K562 (cell line): ENCODE measurements around the gene TSGA10IP. TPM values are rescaled to one million over a fixed set of nuclear protein-coding genes. Genes with fewer than 3 reads are reported as not detected.

Source experiments
- BCOR ChIP-seq: fragments of 450-650 bp; IDR thresholded peaks from 2 replicates; pipeline ENCODE4 v1.6.1; 2016
- CBX8 ChIP-seq: fragments of 200-600 bp; sonication (generic); IDR thresholded peaks from 2 replicates; pipeline ENCODE4 v1.6.1; 2012; ENCODE audit warnings: borderline replicate concordance, mixed run types, low read depth, mild to moderate bottlenecking, moderate library complexity, mixed read lengths, low read length, control low read depth, inconsistent platforms; ENCODE audit not compliant: poor library complexity, severe bottlenecking; ENCODE audit errors: extremely low read depth
- CEBPG ChIP-seq, 3 experiments: fragments of 200-800 bp in 1 of 3; sonication (Bioruptor generic) in 1 of 3; sonication (generic) in 1 of 3; formaldehyde crosslinking in 1 of 3; IDR thresholded peaks in 2 of 3; conservative IDR thresholded peaks in 1 of 3; 2 replicates each; pipeline versions ENCODE4 v1.6.1 to v1.8.0; 2016 to 2022; ENCODE audit warnings: missing compliant biosample characterization in 2 of 3, missing genetic modification characterization in 2 of 3, mild to moderate bottlenecking in 1 of 3, missing genetic modification reagents in 1 of 3
- E2F1 ChIP-seq: sonication (generic); formaldehyde crosslinking; IDR thresholded peaks from 2 replicates; pipeline ENCODE4 v1.8.1; 2023; ENCODE audit warnings: mild to moderate bottlenecking, missing genetic modification reagents, moderate library complexity
- FOXJ3 ChIP-seq: sonication (generic); formaldehyde crosslinking; IDR thresholded peaks from 2 replicates; pipeline ENCODE4 v1.4.0; 2020; ENCODE audit warnings: mild to moderate bottlenecking, missing genetic modification reagents
- HMGN3 ChIP-seq: IDR thresholded peaks from 2 replicates; pipeline ENCODE4 v1.6.1; 2011; ENCODE audit warnings: borderline replicate concordance, low read depth, mild to moderate bottlenecking, mixed read lengths, low read length; ENCODE audit not compliant: insufficient read length; ENCODE audit errors: extremely low read depth
- HNRNPL ChIP-seq: fragments of 200-400 bp; formaldehyde crosslinking; IDR thresholded peaks from 2 replicates; pipeline ENCODE4 v1.6.1; 2017; ENCODE audit warnings: low read depth, mild to moderate bottlenecking, low read length
- NBN ChIP-seq: fragments of 450-650 bp; IDR thresholded peaks from 2 replicates; pipeline ENCODE4 v1.6.1; 2016; ENCODE audit warnings: low read depth, mild to moderate bottlenecking
- NR4A1 ChIP-seq, 2 experiments: fragments of 250-450 bp in 1 of 2; fragments of 450-650 bp in 1 of 2; sonication (Bioruptor Pico) in 1 of 2; IDR thresholded peaks; 2 replicates each; pipeline versions ENCODE4 v1.4.0 to v1.6.1; 2016 to 2020; ENCODE audit warnings: mild to moderate bottlenecking in 2 of 2, missing compliant biosample characterization in 1 of 2, missing genetic modification characterization in 1 of 2, moderate library complexity in 1 of 2
- PHB2 ChIP-seq: fragments of 450-650 bp; IDR thresholded peaks from 2 replicates; pipeline ENCODE4 v1.6.1; 2017; ENCODE audit warnings: low read depth
- RAD21 ChIP-seq, 2 experiments: fragments of 250-450 bp in 1 of 2; fragments of 450-650 bp in 1 of 2; sonication (Bioruptor Pico) in 1 of 2; formaldehyde crosslinking in 1 of 2; IDR thresholded peaks in 1 of 2; conservative IDR thresholded peaks in 1 of 2; 2 replicates each; pipeline versions ENCODE4 v1.4.0 to v1.8.0; 2020 to 2022; ENCODE audit warnings: mild to moderate bottlenecking in 2 of 2, moderate library complexity in 1 of 2
- TAF1 ChIP-seq: IDR thresholded peaks from 2 replicates; pipeline ENCODE4 v1.6.1; 2011; ENCODE audit warnings: mild to moderate bottlenecking, low read length, moderate library complexity; ENCODE audit not compliant: insufficient read depth, control insufficient read depth, severe bottlenecking; ENCODE audit errors: extremely low read depth
- ZBED1 ChIP-seq: IDR thresholded peaks from 2 replicates; pipeline ENCODE4 v1.6.1; 2014
- ZFX ChIP-seq: sonication (generic); formaldehyde crosslinking; IDR thresholded peaks from 2 replicates; pipeline ENCODE4 v1.8.0; 2022; ENCODE audit warnings: mild to moderate bottlenecking, missing genetic modification reagents, moderate library complexity
- ZNF124 ChIP-seq: sonication (generic); formaldehyde crosslinking; IDR thresholded peaks from 2 replicates; pipeline ENCODE4 v1.8.1; 2022; ENCODE audit warnings: missing genetic modification reagents
- ZNF197 ChIP-seq: fragments of 200-800 bp; sonication (Bioruptor generic); IDR thresholded peaks from 2 replicates; pipeline ENCODE4 v1.6.1; 2016; ENCODE audit warnings: low read depth, missing genetic modification characterization, missing compliant biosample characterization
- ZNF384 ChIP-seq: IDR thresholded peaks from 2 replicates; pipeline ENCODE4 v1.6.1; 2012; ENCODE audit warnings: low read depth, low read length, improper control_type of control experiment
- ZNF395 ChIP-seq: fragments of 200-800 bp; sonication (Bioruptor generic); IDR thresholded peaks from 2 replicates; pipeline ENCODE4 v1.6.1; 2017; ENCODE audit warnings: missing genetic modification characterization, missing compliant biosample characterization
- ZNF785 ChIP-seq: fragments of 250-450 bp; sonication (Bioruptor Pico); IDR thresholded peaks from 2 replicates; pipeline ENCODE4 v1.4.0; 2020; ENCODE audit warnings: mild to moderate bottlenecking
- polyA plus RNA-seq, 8 experiments: library from polyadenylated mRNA; depleted of rRNA in 4 of 8; stranded (reverse) in 5 of 8; unstranded in 3 of 8; fragments of >200 nt; fragmentation: Nextera tagmentation in 2 of 8; fragmentation: Illumina TruSeq in 1 of 8; extraction: Ambion mirVana in 2 of 8; extraction: Trizol in 1 of 8; gene quantifications; 2 replicates each; pipeline versions ENCODE4 v1.2.1 to v1.2.3, GENCODE V29; 2011 to 2014; ENCODE audit warnings: inconsistent platforms in 1 of 8, missing spikeins in 1 of 8
- total RNA-seq, 7 experiments: library from RNA; depleted of rRNA in 6 of 7; stranded (reverse); fragments of >200 nt in 6 of 7; fragmentation: Illumina TruSeq in 2 of 7; extraction: Trizol in 2 of 7; gene quantifications; 2 replicates each; pipeline versions ENCODE4 v1.2.1 to v1.2.3, GENCODE V29; 2011 to 2021; ENCODE audit warnings: low replicate concordance in 1 of 7
- TF ChIP-seq, protein P1 (sequence below), 3 experiments: IDR thresholded peaks in 2 of 3; conservative IDR thresholded peaks in 1 of 3; 2 replicates each; pipeline ENCODE4 v1.5.1; 2011 to 2012; ENCODE audit warnings: low read length in 3 of 3, mild to moderate bottlenecking in 3 of 3, control low read depth in 2 of 3, improper control_type of control experiment in 1 of 3, inconsistent platforms in 1 of 3, low read depth in 1 of 3, mixed read lengths in 1 of 3, moderate library complexity in 1 of 3; ENCODE audit not compliant: insufficient read depth in 2 of 3
- TF ChIP-seq, protein P2 (sequence below): fragments of 250-450 bp; sonication (Bioruptor Pico); IDR thresholded peaks from 2 replicates; pipeline ENCODE4 v1.4.0; 2020

The TSGA10IP gene
- total and polyA plus RNA-seq, 9 of the 15 experiments (the other 6 are each of a cell fraction or from before 2014, with no cell fraction given): not detected

- peak; percentile 88 for TF ChIP-seq E2F1 (CRISPR knock-in tag)
- TF ChIP-seq NR4A1 (CRISPR knock-in tag; IDR thresholded peaks at IDR 0.05): peak; percentile 40; the same call in 1 of the 2 replicates
- no peak for TF ChIP-seq NR4A1 (tag; IDR thresholded peaks at IDR 0.05)
- TF ChIP-seq CBX8: no peak
- peak; percentile 49; the same call in 1 of the 2 replicates for TF ChIP-seq HNRNPL
- TF ChIP-seq ZBED1: peak; percentile 68; the same call in 1 of the 2 replicates
- peak; percentile 86; the same call in 1 of the 2 replicates for TF ChIP-seq NBN
- TF ChIP-seq, protein P1, sequence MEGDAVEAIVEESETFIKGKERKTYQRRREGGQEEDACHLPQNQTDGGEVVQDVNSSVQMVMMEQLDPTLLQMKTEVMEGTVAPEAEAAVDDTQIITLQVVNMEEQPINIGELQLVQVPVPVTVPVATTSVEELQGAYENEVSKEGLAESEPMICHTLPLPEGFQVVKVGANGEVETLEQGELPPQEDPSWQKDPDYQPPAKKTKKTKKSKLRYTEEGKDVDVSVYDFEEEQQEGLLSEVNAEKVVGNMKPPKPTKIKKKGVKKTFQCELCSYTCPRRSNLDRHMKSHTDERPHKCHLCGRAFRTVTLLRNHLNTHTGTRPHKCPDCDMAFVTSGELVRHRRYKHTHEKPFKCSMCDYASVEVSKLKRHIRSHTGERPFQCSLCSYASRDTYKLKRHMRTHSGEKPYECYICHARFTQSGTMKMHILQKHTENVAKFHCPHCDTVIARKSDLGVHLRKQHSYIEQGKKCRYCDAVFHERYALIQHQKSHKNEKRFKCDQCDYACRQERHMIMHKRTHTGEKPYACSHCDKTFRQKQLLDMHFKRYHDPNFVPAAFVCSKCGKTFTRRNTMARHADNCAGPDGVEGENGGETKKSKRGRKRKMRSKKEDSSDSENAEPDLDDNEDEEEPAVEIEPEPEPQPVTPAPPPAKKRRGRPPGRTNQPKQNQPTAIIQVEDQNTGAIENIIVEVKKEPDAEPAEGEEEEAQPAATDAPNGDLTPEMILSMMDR (IDR thresholded peaks at IDR 0.05 in 2 of 3, conservative IDR thresholded peaks at IDR 0.05 in 1 of 3; ENCODE audit: insufficient read depth in 2 of 3, low read depth in 1 of 3, low read length in 3 of 3): no peak
- peak; percentile 98 for TF ChIP-seq HMGN3
- TF ChIP-seq, protein P2, sequence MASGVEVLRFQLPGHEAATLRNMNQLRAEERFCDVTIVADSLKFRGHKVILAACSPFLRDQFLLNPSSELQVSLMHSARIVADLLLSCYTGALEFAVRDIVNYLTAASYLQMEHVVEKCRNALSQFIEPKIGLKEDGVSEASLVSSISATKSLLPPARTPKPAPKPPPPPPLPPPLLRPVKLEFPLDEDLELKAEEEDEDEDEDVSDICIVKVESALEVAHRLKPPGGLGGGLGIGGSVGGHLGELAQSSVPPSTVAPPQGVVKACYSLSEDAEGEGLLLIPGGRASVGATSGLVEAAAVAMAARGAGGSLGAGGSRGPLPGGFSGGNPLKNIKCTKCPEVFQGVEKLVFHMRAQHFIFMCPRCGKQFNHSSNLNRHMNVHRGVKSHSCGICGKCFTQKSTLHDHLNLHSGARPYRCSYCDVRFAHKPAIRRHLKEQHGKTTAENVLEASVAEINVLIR (CRISPR knock-in tag): peak; percentile 69
- TF ChIP-seq ZNF395: 0 out of 2 replicates have a peak, but pooled peaks have one; percentile 85
- peak; percentile 6; the same call in 1 of the 2 replicates for TF ChIP-seq ZFX (CRISPR knock-in tag)
- TF ChIP-seq TAF1: no peak
- no peak for TF ChIP-seq ZNF785
- no peak for TF ChIP-seq FOXJ3 (CRISPR knock-in tag)
- peak; percentile 18; the same call in 1 of the 2 replicates for TF ChIP-seq ZNF384
- no peak for TF ChIP-seq ZNF124 (CRISPR knock-in tag)
- TF ChIP-seq PHB2: no peak
- TF ChIP-seq BCOR: 0 out of 2 replicates have a peak, but pooled peaks have one; percentile 40
- TF ChIP-seq ZNF197 (CRISPR knock-in tag): no peak
- peak; percentile 47 to 57 for TF ChIP-seq RAD21 (CRISPR knock-in tag; conservative IDR thresholded peaks at IDR 0.05 in 1 of 2, IDR thresholded peaks at IDR 0.05 in 1 of 2)
- TF ChIP-seq CEBPG (CRISPR knock-in tag; IDR thresholded peaks at IDR 0.05): no peak
- no peak for TF ChIP-seq CEBPG (tag; conservative IDR thresholded peaks at IDR 0.05 in 1 of 2, IDR thresholded peaks at IDR 0.05 in 1 of 2)
Observed at GRCh38 chr11:65919141-65919572, 26.1 kb upstream of the TSGA10IP start, which contains the start of gene DRAP1 (continued).
